ENCODE data around the gene CAD. TPM values are rescaled to one million over a fixed set of nuclear protein-coding genes. Genes with fewer than 3 reads are reported as not detected.
"Not testable (repeated sequence)": the region's sequence is repeated elsewhere in the genome, so short reads cannot be mapped to it uniquely, and the experiment has no call there.

The CAD gene
- total and polyA plus RNA-seq, 2 donors, result 23.4 to 27.3 TPM

GRCh38 chr2:27262379-27263286 lies 45.5 kb downstream of the CAD start, which contains the start of gene SLC30A3:
Gene SLC30A3, minus strand, starts transcription at chr2:27263047. Its CDS starts 141 bp downstream, at chr2:27262906.
- no peak for DNase-seq (ENCODE audit: extremely low spot score)
- 1% methylated on average over 96 of the region's 96 CpGs for WGBS
- no peak within 1 kb of the TSS for H3K27ac ChIP-seq (ENCODE audit: low read depth)
- H3K36me3 ChIP-seq (ENCODE audit: insufficient read depth), result no peaks in the 10 kb centered on the region
- no peaks in the 10 kb centered on the region for H3K4me1 ChIP-seq (ENCODE audit: insufficient read depth)
- H3K4me3 ChIP-seq (ENCODE audit: low read depth, low read length), result peak within 1 kb of the TSS; percentile 46

GRCh38 chr2:27263287-27264252 lies 46.4 kb downstream of the CAD start:
- 1% methylated on average over 46 of the region's 46 CpGs for WGBS
- DNase-seq (ENCODE audit: extremely low spot score), result no peak
- H3K27ac ChIP-seq (ENCODE audit: low read depth), result no peak overlapping the region
- H3K4me1 ChIP-seq (ENCODE audit: insufficient read depth), result no peaks in the 10 kb centered on the region
- peak overlapping the region; percentile 46 for H3K4me3 ChIP-seq (ENCODE audit: low read depth, low read length)
- H3K36me3 ChIP-seq (ENCODE audit: insufficient read depth), result no peaks in the 10 kb centered on the region

- Histone ChIP-seq H3K27ac (ENCODE audit: low read depth) (no peak overlapping the region), H3K4me1 (ENCODE audit: insufficient read depth) (no peaks in the 10 kb centered on the region), H3K4me3 (ENCODE audit: low read depth, low read length) (no peak overlapping the region), H3K36me3 (ENCODE audit: insufficient read depth) (no peaks in the 10 kb centered on the region)
- WGBS, result under 1% methylated on average over 38 of the region's 38 CpGs
- no peak for DNase-seq (ENCODE audit: extremely low spot score)
These were observed 47.1 kb downstream of the CAD start for GRCh38 chr2:27264253-27264752.

GRCh38 chr2:27264753-27265535 lies 47.8 kb downstream of the CAD start:
- no peak for DNase-seq (ENCODE audit: extremely low spot score)
- H3K4me3 ChIP-seq (ENCODE audit: low read depth, low read length), result no peak overlapping the region
- H3K27ac ChIP-seq (ENCODE audit: low read depth), result no peak overlapping the region
- no peaks in the 10 kb centered on the region for H3K4me1 ChIP-seq (ENCODE audit: insufficient read depth)
- no peaks in the 10 kb centered on the region for H3K36me3 ChIP-seq (ENCODE audit: insufficient read depth)
- WGBS, result 3% methylated on average over 56 of the region's 56 CpGs

GRCh38 chr2:27265536-27265870 lies 48.3 kb downstream of the CAD start:
- H3K4me3 ChIP-seq (ENCODE audit: low read depth, low read length), result no peak overlapping the region
- no peaks in the 10 kb centered on the region for H3K36me3 ChIP-seq (ENCODE audit: insufficient read depth)
- no peak overlapping the region for H3K27ac ChIP-seq (ENCODE audit: low read depth)
- no peaks in the 10 kb centered on the region for H3K4me1 ChIP-seq (ENCODE audit: insufficient read depth)
- DNase-seq (ENCODE audit: extremely low spot score), result no peak

- H3K36me3 ChIP-seq (ENCODE audit: insufficient read depth); H3K4me3 ChIP-seq (ENCODE audit: low read depth, low read length); H3K4me1 ChIP-seq (ENCODE audit: insufficient read depth); H3K27ac ChIP-seq (ENCODE audit: low read depth); DNase-seq (ENCODE audit: extremely low spot score): not testable (repeated sequence)
- 90% methylated on average over 13 of the region's 13 CpGs for WGBS
These were observed 51.1 kb downstream of the CAD start for GRCh38 chr2:27268296-27268695.

GRCh38 chr2:27270131-27270530 lies 53.0 kb downstream of the CAD start:
- H3K4me3 ChIP-seq (ENCODE audit: low read depth, low read length), result no peak overlapping the region
- DNase-seq (ENCODE audit: extremely low spot score), result no peak
- H3K36me3 ChIP-seq (ENCODE audit: insufficient read depth), result no peaks in the 10 kb centered on the region
- H3K4me1 ChIP-seq (ENCODE audit: insufficient read depth), result no peaks in the 10 kb centered on the region
- no peak overlapping the region for H3K27ac ChIP-seq (ENCODE audit: low read depth)
- WGBS, result 72% methylated on average over 3 of the region's 3 CpGs

GRCh38 chr2:27270670-27271069 lies 53.5 kb downstream of the CAD start:
- WGBS, result 63% methylated on average over 2 of the region's 2 CpGs
- Histone ChIP-seq H3K27ac (ENCODE audit: low read depth) (no peak overlapping the region), H3K36me3 (ENCODE audit: insufficient read depth) (no peaks in the 10 kb centered on the region), H3K4me1 (ENCODE audit: insufficient read depth) (no peaks in the 10 kb centered on the region), H3K4me3 (ENCODE audit: low read depth, low read length) (no peak overlapping the region)
- DNase-seq (ENCODE audit: extremely low spot score), result no peak

- DNase-seq (ENCODE audit: extremely low spot score), result no peak
- H3K4me1 ChIP-seq (ENCODE audit: insufficient read depth), result no peaks in the 10 kb centered on the region
- H3K4me3 ChIP-seq (ENCODE audit: low read depth, low read length), result no peak overlapping the region
- 50% methylated on average over 11 of the region's 11 CpGs for WGBS
- no peaks in the 10 kb centered on the region for H3K36me3 ChIP-seq (ENCODE audit: insufficient read depth)
- no peak overlapping the region for H3K27ac ChIP-seq (ENCODE audit: low read depth)
These were observed 54.6 kb downstream of the CAD start for GRCh38 chr2:27271631-27272340.

GRCh38 chr2:27272537-27273522 lies 55.7 kb downstream of the CAD start:
- H3K36me3 ChIP-seq (ENCODE audit: insufficient read depth); H3K4me1 ChIP-seq (ENCODE audit: insufficient read depth); H3K4me3 ChIP-seq (ENCODE audit: low read depth, low read length); DNase-seq (ENCODE audit: extremely low spot score); H3K27ac ChIP-seq (ENCODE audit: low read depth): not testable (repeated sequence)
- WGBS, result 71% methylated on average over 15 of the region's 15 CpGs

GRCh38 chr2:27275211-27276150 lies 58.3 kb downstream of the CAD start, which contains the start of gene DNAJC5G:
Gene DNAJC5G, plus strand, starts transcription at chr2:27275433. Its CDS starts 1,296 bp downstream, at chr2:27276729.
- Histone ChIP-seq H3K4me3 (ENCODE audit: low read depth, low read length) (no peak within 1 kb of the TSS), H3K27ac (ENCODE audit: low read depth) (no peak within 1 kb of the TSS), H3K4me1 (ENCODE audit: insufficient read depth) (no peaks in the 10 kb centered on the region), H3K36me3 (ENCODE audit: insufficient read depth) (no peaks in the 10 kb centered on the region)
- 80% methylated on average over 39 of the region's 39 CpGs for WGBS
- no peak for DNase-seq (ENCODE audit: extremely low spot score)
